Neural progenitor cell (in vitro differentiated cells): ENCODE measurements around the gene ADGRA3. TPM values are rescaled to one million over a fixed set of nuclear protein-coding genes. Genes with fewer than 3 reads are reported as not detected.

ENCODE experiments used
- DNase-seq: peaks from one replicate; pipeline ENCODE4 v3.0.0-alpha.2; 2016; ENCODE audit warnings: low spot score
- H2AFZ ChIP-seq: fragments of 200-600 bp; sonication (generic); replicated peaks from 2 replicates; pipeline ENCODE4 v1.6.1; 2016; ENCODE audit warnings: antibody characterized with exemption
- H3F3A ChIP-seq: fragments of 200-600 bp; sonication (generic); 2 replicates; pipeline ENCODE4 v1.6.1; 2016; ENCODE audit warnings: antibody characterized with exemption, low read depth
- H3K27ac ChIP-seq: fragments of 200-600 bp; sonication (generic); 2 replicates; pipeline ENCODE4 v1.5.1; 2016; ENCODE audit warnings: mild to moderate bottlenecking
- H3K27me3 ChIP-seq: fragments of 200-600 bp; sonication (generic); 2 replicates; pipeline ENCODE4 v1.6.1; 2016; ENCODE audit warnings: mild to moderate bottlenecking, moderate library complexity
- H3K36me3 ChIP-seq: fragments of 200-600 bp; sonication (generic); 2 replicates; pipeline ENCODE4 v1.5.1; 2016
- H3K4me1 ChIP-seq: fragments of 200-600 bp; sonication (generic); 2 replicates; pipeline ENCODE4 v1.6.1; 2016; ENCODE audit warnings: mixed run types
- H3K4me2 ChIP-seq: fragments of 200-600 bp; sonication (generic); 2 replicates; pipeline ENCODE4 v1.6.1; 2016
- H3K4me3 ChIP-seq: fragments of 200-600 bp; sonication (generic); 2 replicates; pipeline ENCODE4 v1.5.1; 2016
- H3K79me2 ChIP-seq: fragments of 200-600 bp; sonication (generic); 2 replicates; pipeline ENCODE4 v1.6.1; 2016; ENCODE audit warnings: low read depth
- H3K9ac ChIP-seq: fragments of 200-600 bp; sonication (generic); 2 replicates; pipeline ENCODE4 v1.6.1; 2016
- H3K9me3 ChIP-seq: fragments of 200-600 bp; sonication (generic); 2 replicates; pipeline ENCODE4 v1.5.1; 2016; ENCODE audit warnings: low read depth
- H4K20me1 ChIP-seq: fragments of 200-600 bp; sonication (generic); 2 replicates; pipeline ENCODE4 v1.6.1; 2016; ENCODE audit warnings: low read depth
- H3K27ac Mint-ChIP-seq: 3 replicates; pipeline ENCODE4 v1.8.0; 2021; ENCODE audit warnings: mixed read lengths
- H3K27me3 Mint-ChIP-seq: 2 replicates; pipeline ENCODE4 v1.8.0; 2022; ENCODE audit warnings: low read depth, mild to moderate bottlenecking, inconsistent platforms, moderate library complexity, mixed read lengths; ENCODE audit not compliant: insufficient read depth
- H3K36me3 Mint-ChIP-seq: 3 replicates; pipeline ENCODE4 v1.8.0; 2021; ENCODE audit warnings: mixed read lengths
- H3K4me1 Mint-ChIP-seq: 3 replicates; pipeline ENCODE4 v1.8.0; 2021; ENCODE audit warnings: mixed read lengths
- H3K4me3 Mint-ChIP-seq: 3 replicates; pipeline ENCODE4 v1.8.0; 2021; ENCODE audit warnings: mild to moderate bottlenecking, moderate library complexity, mixed read lengths
- H3K9me3 Mint-ChIP-seq: 3 replicates; pipeline ENCODE4 v1.8.0; 2020; ENCODE audit warnings: mixed read lengths
- EZH2 ChIP-seq: fragments of 200-600 bp; sonication (generic); IDR thresholded peaks from 2 replicates; pipeline ENCODE4 v1.6.1; 2017; ENCODE audit warnings: antibody characterized with exemption, mild to moderate bottlenecking, moderate library complexity
- EZH2phosphoT487 ChIP-seq: fragments of 200-600 bp; sonication (generic); IDR thresholded peaks from 2 replicates; pipeline ENCODE4 v1.6.1; 2017; ENCODE audit warnings: antibody characterized with exemption
- total RNA-seq: library from RNA; depleted of rRNA; stranded (reverse); fragments of >200 nt; gene quantifications from 2 replicates; pipeline ENCODE4 v1.2.3, GENCODE V29; 2015; ENCODE audit warnings: low replicate concordance
- TF ChIP-seq, protein P1 (sequence below): fragments of 200-600 bp; sonication (generic); IDR thresholded peaks from 2 replicates; pipeline ENCODE4 v1.5.1; 2017; ENCODE audit warnings: antibody characterized with exemption, mild to moderate bottlenecking

ADGRA3 gene
- total RNA-seq, 1 donor from 2014 or later = 87.9 TPM

DNA sequence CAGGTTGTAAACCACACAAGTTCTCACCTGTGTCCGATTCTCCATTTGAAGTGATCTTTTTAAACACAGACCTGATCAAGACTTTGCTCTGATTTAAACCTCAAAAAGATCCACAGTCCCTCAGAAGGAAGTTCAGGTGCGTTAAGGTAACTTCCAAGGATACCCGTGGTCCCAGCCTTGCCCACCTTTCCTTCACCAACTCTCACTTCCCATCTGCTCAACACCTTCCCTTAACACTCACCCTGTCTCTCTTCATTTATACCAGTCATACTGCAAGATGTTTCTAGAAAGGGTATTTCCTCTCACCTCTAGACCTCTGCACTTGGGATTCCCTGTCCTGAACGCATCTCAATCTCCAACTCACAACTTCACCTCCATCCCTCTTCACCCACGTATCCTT is 49.9 kb downstream of the ADGRA3 start:
- peaks cover 19% of the 10 kb centered on the region for H4K20me1 ChIP-seq
- no peak overlapping the region for H3K9ac ChIP-seq
- Mint-ChIP-seq H3K27ac (no peak overlapping the region), H3K4me1 (no peaks in the 10 kb centered on the region), H3K36me3 (peaks cover 58% of the 10 kb centered on the region), H3K4me3 (no peak overlapping the region), H3K27me3 (no peaks in the 10 kb centered on the region), H3K9me3 (peaks cover 6% of the 10 kb centered on the region)
- no peak overlapping the region for H3K4me3 ChIP-seq
- no peak overlapping the region for H3K27ac ChIP-seq
- no peak for DNase-seq
- TF ChIP-seq, protein P1, sequence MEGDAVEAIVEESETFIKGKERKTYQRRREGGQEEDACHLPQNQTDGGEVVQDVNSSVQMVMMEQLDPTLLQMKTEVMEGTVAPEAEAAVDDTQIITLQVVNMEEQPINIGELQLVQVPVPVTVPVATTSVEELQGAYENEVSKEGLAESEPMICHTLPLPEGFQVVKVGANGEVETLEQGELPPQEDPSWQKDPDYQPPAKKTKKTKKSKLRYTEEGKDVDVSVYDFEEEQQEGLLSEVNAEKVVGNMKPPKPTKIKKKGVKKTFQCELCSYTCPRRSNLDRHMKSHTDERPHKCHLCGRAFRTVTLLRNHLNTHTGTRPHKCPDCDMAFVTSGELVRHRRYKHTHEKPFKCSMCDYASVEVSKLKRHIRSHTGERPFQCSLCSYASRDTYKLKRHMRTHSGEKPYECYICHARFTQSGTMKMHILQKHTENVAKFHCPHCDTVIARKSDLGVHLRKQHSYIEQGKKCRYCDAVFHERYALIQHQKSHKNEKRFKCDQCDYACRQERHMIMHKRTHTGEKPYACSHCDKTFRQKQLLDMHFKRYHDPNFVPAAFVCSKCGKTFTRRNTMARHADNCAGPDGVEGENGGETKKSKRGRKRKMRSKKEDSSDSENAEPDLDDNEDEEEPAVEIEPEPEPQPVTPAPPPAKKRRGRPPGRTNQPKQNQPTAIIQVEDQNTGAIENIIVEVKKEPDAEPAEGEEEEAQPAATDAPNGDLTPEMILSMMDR = no peak
- no peak for TF ChIP-seq EZH2phosphoT487
- no peak for TF ChIP-seq EZH2
- H3K27me3 ChIP-seq = no peaks in the 10 kb centered on the region
- peaks cover 53% of the 10 kb centered on the region for H3K79me2 ChIP-seq
- peaks cover under 1% of the 10 kb centered on the region for H3K4me1 ChIP-seq
- H2AFZ ChIP-seq = no peak overlapping the region
- no peak overlapping the region for H3K4me2 ChIP-seq
- no peaks in the 10 kb centered on the region for H3F3A ChIP-seq
- no peaks in the 10 kb centered on the region for H3K9me3 ChIP-seq
- H3K36me3 ChIP-seq = peaks cover 7% of the 10 kb centered on the region

DNA sequence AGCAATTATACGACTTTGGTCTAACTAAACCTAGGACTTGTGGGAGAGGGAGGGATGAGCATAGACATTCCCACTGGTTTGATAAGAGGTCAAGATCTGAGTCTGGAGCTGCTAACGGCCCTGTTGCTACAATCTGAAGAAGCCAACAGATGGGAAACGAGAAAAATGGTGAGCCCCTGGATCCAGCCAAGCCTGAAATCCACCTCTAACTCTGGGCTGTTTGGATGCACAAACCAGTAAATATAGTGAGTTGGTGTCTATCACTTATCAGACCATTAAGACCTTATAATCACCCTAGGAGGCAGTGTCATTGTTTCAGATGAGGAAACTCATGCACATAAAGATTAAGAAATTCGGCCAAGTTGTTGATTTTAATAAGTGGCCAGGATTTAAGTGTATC is 50.5 kb downstream of the ADGRA3 start:
- H3K4me3 ChIP-seq = no peak overlapping the region
- peaks cover 25% of the 10 kb centered on the region for H4K20me1 ChIP-seq
- no peak overlapping the region for H3K9ac ChIP-seq
- peaks cover 58% of the 10 kb centered on the region for H3K36me3 Mint-ChIP-seq
- H3K9me3 Mint-ChIP-seq = peaks cover 6% of the 10 kb centered on the region
- no peak overlapping the region for H3K27ac Mint-ChIP-seq
- DNase-seq = no peak
- H3K79me2 ChIP-seq = peaks cover 53% of the 10 kb centered on the region
- H3K4me1 ChIP-seq = peaks cover 5% of the 10 kb centered on the region
- H3K9me3 ChIP-seq = no peaks in the 10 kb centered on the region
- no peak overlapping the region for H3K4me2 ChIP-seq
- peaks cover 7% of the 10 kb centered on the region for H3K36me3 ChIP-seq
- no peaks in the 10 kb centered on the region for H3F3A ChIP-seq
- no peak overlapping the region for H2AFZ ChIP-seq
- H3K27ac ChIP-seq = no peak overlapping the region
- no peaks in the 10 kb centered on the region for H3K27me3 ChIP-seq
- H3K4me1 Mint-ChIP-seq = no peaks in the 10 kb centered on the region
- H3K4me3 Mint-ChIP-seq = no peak overlapping the region
- no peaks in the 10 kb centered on the region for H3K27me3 Mint-ChIP-seq
- no peak for TF ChIP-seq EZH2
- TF ChIP-seq EZH2phosphoT487 = no peak
- TF ChIP-seq, protein P1 = no peak

DNA sequence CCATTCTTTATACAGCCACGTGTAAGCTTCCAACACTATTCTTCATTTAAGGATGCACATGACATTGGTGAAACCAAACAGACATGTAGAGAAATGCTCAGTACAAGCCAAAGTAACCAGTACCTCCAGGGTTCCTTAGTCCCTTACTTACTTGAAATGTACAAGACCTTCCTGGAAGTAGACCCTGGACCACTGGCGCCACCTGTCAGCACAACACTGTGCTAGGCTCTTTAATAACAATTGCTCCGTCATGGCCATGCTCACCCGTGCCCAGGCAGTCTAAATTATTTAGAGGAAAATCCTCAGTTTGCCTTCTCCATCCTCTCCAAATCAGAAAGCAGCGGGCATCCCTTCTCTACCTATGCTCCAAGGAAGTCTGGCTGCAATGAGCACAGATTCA is 52.7 kb downstream of the ADGRA3 start:
- H3K27me3 Mint-ChIP-seq = no peaks in the 10 kb centered on the region
- Histone ChIP-seq H3K9ac (no peak overlapping the region), H4K20me1 (peaks cover 25% of the 10 kb centered on the region), H3K27ac (no peak overlapping the region), H2AFZ (no peak overlapping the region), H3K36me3 (peaks cover 7% of the 10 kb centered on the region), H3K79me2 (peaks cover 43% of the 10 kb centered on the region), H3K9me3 (no peaks in the 10 kb centered on the region), H3K4me1 (peaks cover 5% of the 10 kb centered on the region), H3K27me3 (no peaks in the 10 kb centered on the region), H3K4me2 (no peak overlapping the region), H3F3A (no peaks in the 10 kb centered on the region), H3K4me3 (no peak overlapping the region)
- H3K27ac Mint-ChIP-seq = no peak overlapping the region
- no peaks in the 10 kb centered on the region for H3K4me1 Mint-ChIP-seq
- H3K9me3 Mint-ChIP-seq = no peaks in the 10 kb centered on the region
- TF ChIP-seq EZH2 = no peak
- no peak for TF ChIP-seq EZH2phosphoT487
- TF ChIP-seq, protein P1 = no peak
- DNase-seq = no peak
- no peak overlapping the region for H3K4me3 Mint-ChIP-seq
- H3K36me3 Mint-ChIP-seq = peaks cover 49% of the 10 kb centered on the region
